LoVo (cell line): ENCODE measurements around the gene FGR.
A peak's percentile ranks its signal among the peaks of the same experiment; 100 is the strongest.

Experiments used
- DNase-seq: peaks from one replicate; pipeline ENCODE4 v3.0.0-alpha.2; 2016; ENCODE audit warnings: low spot score

The FGR gene

DNA sequence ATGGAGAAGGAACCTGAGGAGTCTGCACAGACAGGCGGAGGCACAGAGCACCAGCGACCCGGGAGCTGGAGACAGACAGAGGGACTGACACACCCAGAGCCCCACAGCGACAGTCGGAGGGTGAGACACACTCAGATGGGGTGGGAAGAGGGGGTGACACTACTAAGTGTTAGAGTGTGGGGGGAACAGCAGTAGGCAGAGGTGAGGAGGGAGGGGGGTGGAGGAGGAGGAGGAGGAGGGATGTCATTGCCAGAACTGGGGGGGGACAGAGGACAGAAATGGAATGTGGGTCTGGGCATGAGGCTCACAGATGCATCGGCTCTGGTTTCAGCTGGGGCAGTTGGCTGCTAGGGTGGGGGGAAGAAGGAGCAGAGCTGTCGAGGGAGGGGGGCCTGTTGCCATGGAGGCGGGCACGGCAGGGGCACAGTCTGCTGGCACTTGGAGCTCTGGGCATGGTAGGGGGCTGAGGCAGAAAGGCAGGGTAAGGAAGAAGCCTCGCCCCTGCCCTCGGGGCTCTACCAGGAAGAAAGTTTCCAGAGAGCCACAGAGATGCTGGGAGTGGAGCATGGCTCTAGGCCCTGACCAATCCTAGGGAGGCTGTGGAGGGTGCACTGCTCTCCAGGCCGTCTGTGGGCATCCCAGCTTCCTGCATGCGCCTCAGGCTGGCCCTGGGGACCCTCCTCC lies 68.4 kb downstream of the FGR start:
- DNase-seq: no peak

DNA sequence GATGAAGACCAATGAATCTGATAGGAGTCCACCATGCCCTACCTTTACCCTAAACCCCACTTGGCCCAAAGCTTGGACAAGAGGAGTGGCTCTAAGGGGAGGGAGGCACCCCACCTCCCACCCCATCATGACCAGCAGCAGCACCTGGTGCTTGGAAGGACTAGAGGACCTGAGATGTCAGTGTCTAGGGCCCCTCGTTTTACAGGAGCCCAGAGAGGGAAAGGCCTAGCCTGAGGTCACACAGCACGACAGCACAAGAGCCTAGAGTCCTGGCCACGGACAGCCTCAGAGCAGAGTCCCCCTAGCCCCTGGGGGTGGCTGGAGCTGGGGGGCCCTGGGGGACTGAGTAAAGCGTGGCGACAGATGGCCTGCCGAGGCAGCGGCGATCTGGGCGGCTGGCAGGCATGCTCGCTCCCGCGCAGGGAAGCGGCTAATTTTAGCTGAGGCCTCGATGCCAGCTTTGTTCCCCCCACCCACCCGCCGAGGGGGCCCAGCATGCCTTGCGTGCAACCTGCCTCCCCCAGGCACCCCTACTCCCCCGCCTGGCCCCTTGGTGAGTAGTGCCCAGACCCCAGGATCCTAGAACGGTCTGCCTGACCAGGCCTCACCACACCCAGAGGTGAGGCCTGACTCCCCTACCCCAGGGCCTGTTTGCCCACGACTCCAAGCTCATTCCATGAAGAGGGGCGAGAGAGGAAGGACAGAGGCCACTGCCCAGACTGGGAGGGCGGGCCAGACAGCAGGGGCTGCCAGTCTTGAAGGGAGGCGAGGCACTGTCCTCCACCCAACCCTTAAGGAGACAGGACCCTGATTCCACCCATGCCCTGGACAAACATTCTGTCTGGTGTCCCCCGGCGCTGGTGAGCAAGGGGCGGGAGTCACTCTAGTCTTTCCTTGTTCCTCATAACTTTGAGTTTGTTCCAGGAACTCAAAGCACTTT lies 70.0 kb downstream of the FGR start:
- no peak for DNase-seq

DNA sequence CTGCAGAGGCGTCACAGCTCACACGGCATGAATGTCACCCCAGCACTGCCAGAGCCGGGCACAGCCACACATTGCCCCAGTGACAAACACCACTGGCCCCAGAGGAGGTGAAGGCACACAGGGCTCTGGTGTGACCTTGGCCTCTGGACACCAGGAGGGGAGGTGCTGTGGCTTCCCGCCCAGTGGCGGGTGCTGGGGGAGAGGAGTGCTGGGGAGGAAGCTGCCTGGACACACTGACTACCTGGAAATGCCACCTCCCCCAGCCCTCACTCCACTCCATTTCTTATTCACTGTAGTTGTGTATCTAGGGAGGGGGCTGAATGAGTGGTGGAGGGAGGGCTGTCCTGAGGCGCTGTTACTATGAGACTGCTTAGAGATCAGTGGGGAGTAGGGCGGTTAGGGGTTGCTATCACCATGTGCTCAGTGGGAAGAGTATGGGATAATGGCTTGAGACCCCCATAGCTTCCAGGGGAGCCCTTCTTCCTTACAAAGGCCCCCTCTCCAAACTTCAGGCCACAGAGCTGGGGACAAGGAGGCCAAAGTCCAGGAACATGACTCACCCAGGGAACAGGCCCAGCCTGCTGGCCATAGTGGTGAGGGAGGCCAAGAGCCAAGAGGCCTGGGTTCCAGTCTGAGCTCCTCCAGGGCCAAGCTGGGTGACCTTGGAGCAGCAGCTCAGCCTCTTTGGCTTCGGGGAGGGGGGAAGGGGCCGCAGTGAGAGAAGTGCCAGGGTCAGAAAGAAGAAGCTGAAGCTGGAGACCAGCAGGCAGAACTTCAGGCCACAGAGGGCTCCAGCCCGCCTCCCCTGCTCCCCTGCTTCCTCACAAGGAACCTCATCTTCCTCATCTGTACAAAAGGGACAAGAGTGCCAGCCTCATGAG lies 71.2 kb downstream of the FGR start:
- peak; percentile 34 for DNase-seq

DNA sequence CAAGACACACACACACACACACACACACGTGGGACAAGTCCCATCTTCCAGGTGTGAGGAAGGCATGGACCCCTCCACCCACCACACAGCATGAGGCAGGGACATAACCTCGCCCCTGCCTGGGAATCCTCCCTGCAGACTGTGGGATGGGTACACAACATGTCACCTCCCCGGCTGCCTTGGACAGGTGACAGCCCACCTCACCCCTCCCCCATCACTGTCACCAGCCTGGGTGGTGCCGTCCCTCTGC lies 71.7 kb downstream of the FGR start:
- no peak for DNase-seq

DNA sequence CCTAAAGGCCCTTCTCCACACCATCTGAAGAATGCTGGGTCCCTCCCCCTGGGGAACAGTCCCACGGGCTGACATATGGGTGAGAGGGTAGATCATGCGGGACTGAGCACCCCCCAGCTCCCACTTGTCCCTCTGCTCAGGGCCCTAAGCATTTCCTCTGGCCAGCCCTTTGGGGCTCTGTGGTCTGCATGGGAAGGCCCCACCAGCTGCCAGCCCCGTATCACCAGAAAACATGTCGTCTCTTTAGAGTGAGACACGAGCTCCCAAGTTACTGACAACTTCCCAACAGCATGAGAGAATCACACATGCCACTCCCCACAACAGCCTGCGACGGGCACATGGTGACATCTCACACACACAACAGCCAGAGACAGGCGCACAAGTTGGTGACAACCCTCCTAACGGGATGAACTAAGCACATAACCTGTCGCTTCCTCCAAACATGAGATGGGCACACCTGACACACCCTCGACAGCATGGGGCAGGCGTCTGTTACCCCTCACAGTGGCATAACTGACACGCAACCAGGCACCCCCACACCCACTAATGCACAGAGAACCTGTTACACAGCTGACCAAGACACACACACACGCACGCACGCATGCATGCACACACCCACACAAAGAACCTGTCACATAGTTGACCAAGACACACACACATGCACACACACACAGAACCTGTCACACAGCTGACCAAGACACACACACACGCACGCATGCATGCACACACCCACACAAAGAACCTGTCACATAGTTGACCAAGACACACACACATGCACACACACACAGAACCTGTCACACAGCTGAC lies 72.2 kb downstream of the FGR start:
- DNase-seq: no peak
